ENCODE measurements around the gene TUBD1. TPM values are rescaled to one million over a fixed set of nuclear protein-coding genes. Genes with fewer than 3 reads are reported as not detected.
A peak's percentile ranks its signal among the peaks of the same experiment; 100 is the strongest.

Gene TUBD1
- polyA plus RNA-seq, 1 donor (not counting 4 experiments of a cell fraction or from before 2014, with no cell fraction given), result 7.6 TPM

GRCh38 chr17:59827721-59828477 is 64.8 kb downstream of the TUBD1 start:
- H3K9ac ChIP-seq (ENCODE audit: control insufficient read depth, extremely low read depth, insufficient read depth, low read length), result peak overlapping the region; percentile 77
- H3K4me3 ChIP-seq (ENCODE audit: control insufficient read depth in 2 of 3, extremely low read depth in 1 of 3, insufficient read depth in 2 of 3, low read depth in 1 of 3, low read length in 3 of 3), result peak overlapping the region in 2 of 3 experiments; percentile 51 to 67
- H2AFZ ChIP-seq (ENCODE audit: control insufficient read depth, low read length), result no peak overlapping the region
- H3K79me2 ChIP-seq (ENCODE audit: control insufficient read depth, insufficient read depth, low read length), result peaks cover 11% of the 10 kb centered on the region
- no peak for DNase-seq (ENCODE audit: low read depth, low spot score)
- dilution Hi-C loops (cut with MboI; ENCODE audit: extremely low pct_ligation_motif_present, low sequenced_read_pairs), result no loop called here
- no peaks in the 10 kb centered on the region for H4K20me1 ChIP-seq (ENCODE audit: control insufficient read depth, extremely low read depth, insufficient read depth, low read length)
- H3K9me1 ChIP-seq (ENCODE audit: control insufficient read depth, extremely low read depth, insufficient read depth, low read length), result no peaks in the 10 kb centered on the region
- H3K4me1 ChIP-seq (ENCODE audit: control insufficient read depth, extremely low read depth, insufficient read depth, low read length), result peaks cover 53% of the 10 kb centered on the region
- no peaks in the 10 kb centered on the region for H3K27me3 ChIP-seq (ENCODE audit: control insufficient read depth, extremely low read depth, insufficient read depth, low read length)
- H3K36me3 ChIP-seq (ENCODE audit: control insufficient read depth in 2 of 2, extremely low read depth in 1 of 2, insufficient read depth in 2 of 2, low read length in 2 of 2), result no peaks in the 10 kb centered on the region
- H3K4me2 ChIP-seq (ENCODE audit: control insufficient read depth, extremely low read depth, insufficient read depth, low read depth, low read length), result peak overlapping the region; percentile 91
- no peak for TF ChIP-seq EZH2 (IDR thresholded peaks at IDR 0.05; ENCODE audit: low read length)
- TF ChIP-seq, protein P1, sequence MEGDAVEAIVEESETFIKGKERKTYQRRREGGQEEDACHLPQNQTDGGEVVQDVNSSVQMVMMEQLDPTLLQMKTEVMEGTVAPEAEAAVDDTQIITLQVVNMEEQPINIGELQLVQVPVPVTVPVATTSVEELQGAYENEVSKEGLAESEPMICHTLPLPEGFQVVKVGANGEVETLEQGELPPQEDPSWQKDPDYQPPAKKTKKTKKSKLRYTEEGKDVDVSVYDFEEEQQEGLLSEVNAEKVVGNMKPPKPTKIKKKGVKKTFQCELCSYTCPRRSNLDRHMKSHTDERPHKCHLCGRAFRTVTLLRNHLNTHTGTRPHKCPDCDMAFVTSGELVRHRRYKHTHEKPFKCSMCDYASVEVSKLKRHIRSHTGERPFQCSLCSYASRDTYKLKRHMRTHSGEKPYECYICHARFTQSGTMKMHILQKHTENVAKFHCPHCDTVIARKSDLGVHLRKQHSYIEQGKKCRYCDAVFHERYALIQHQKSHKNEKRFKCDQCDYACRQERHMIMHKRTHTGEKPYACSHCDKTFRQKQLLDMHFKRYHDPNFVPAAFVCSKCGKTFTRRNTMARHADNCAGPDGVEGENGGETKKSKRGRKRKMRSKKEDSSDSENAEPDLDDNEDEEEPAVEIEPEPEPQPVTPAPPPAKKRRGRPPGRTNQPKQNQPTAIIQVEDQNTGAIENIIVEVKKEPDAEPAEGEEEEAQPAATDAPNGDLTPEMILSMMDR (optimal IDR thresholded peaks at IDR 0.05 in 1 of 3, IDR thresholded peaks at IDR 0.05 in 1 of 3, conservative IDR thresholded peaks at IDR 0.05 in 1 of 3; ENCODE audit: extremely low read depth in 1 of 3, insufficient read depth in 2 of 3, low read length in 3 of 3), result no peak
- no peak for FAIRE-seq
- H3K27ac ChIP-seq (ENCODE audit: control insufficient read depth, insufficient read depth, low read length), result peak overlapping the region; percentile 95
- no peaks in the 10 kb centered on the region for H3K9me3 ChIP-seq (ENCODE audit: control insufficient read depth, low read depth, low read length)

DNA sequence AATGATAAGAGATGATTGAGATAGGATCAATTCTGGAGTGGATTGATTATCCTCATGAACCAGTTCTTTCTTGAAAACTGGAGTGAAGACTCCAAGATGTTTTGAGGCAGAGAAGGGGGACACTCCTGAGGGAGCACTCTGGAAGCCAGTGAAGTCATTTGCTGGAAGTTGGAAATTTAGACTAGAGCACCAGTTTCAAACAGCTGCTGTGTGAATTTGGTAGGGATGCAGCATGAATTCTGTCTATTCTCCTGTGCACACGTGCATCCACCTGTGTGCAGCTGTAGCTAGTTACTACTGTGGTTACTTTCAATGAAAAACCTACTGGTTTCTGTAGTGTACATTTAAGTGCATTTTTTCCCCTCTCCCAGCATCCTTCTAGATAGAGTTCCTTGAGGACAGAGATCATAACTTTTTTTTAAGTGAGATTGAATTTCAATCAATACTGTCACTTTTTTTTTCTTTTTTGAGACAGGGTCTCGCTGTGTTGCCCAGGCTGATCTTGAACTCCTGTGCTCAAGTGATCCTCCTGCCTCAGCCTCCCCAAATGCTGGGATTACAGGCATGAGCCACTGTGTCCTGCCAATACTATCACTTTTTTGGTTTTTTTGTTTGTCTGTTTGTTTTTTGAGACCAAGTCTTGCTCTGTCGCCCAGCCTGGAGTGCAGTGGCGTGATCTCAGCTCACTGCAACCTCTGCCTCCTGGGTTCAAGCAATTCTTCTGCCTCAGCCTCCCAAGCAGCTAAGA is 65.9 kb downstream of the TUBD1 start:
- Histone ChIP-seq H3K4me2 (ENCODE audit: control insufficient read depth, extremely low read depth, insufficient read depth, low read depth, low read length) (no peak overlapping the region), H3K79me2 (ENCODE audit: control insufficient read depth, insufficient read depth, low read length) (peaks cover 11% of the 10 kb centered on the region), H3K4me3 (ENCODE audit: control insufficient read depth in 2 of 3, extremely low read depth in 1 of 3, insufficient read depth in 2 of 3, low read depth in 1 of 3, low read length in 3 of 3) (no peak overlapping the region), H4K20me1 (ENCODE audit: control insufficient read depth, extremely low read depth, insufficient read depth, low read length) (no peaks in the 10 kb centered on the region), H3K4me1 (ENCODE audit: control insufficient read depth, extremely low read depth, insufficient read depth, low read length) (peaks cover 53% of the 10 kb centered on the region), H3K9ac (ENCODE audit: control insufficient read depth, extremely low read depth, insufficient read depth, low read length) (no peak overlapping the region), H3K27ac (ENCODE audit: control insufficient read depth, insufficient read depth, low read length) (no peak overlapping the region), H2AFZ (ENCODE audit: control insufficient read depth, low read length) (no peak overlapping the region), H3K27me3 (ENCODE audit: control insufficient read depth, extremely low read depth, insufficient read depth, low read length) (no peaks in the 10 kb centered on the region), H3K36me3 (ENCODE audit: control insufficient read depth in 2 of 2, extremely low read depth in 1 of 2, insufficient read depth in 2 of 2, low read length in 2 of 2) (peaks cover 0 to 3% of the 10 kb centered on the region in 2 experiments), H3K9me1 (ENCODE audit: control insufficient read depth, extremely low read depth, insufficient read depth, low read length) (no peaks in the 10 kb centered on the region), H3K9me3 (ENCODE audit: control insufficient read depth, low read depth, low read length) (no peaks in the 10 kb centered on the region)
- TF ChIP-seq EZH2 (IDR thresholded peaks at IDR 0.05; ENCODE audit: low read length), result no peak
- TF ChIP-seq, protein P1 (optimal IDR thresholded peaks at IDR 0.05 in 1 of 3, IDR thresholded peaks at IDR 0.05 in 1 of 3, conservative IDR thresholded peaks at IDR 0.05 in 1 of 3; ENCODE audit: extremely low read depth in 1 of 3, insufficient read depth in 2 of 3, low read length in 3 of 3), result no peak
- DNase-seq (ENCODE audit: low read depth, low spot score), result no peak
- FAIRE-seq, result no peak
- dilution Hi-C loops (cut with MboI; ENCODE audit: extremely low pct_ligation_motif_present, low sequenced_read_pairs), result no loop called here

All from keratinocyte (primary cell).